ENCODE measurements around the gene CAPN13. TPM values are rescaled to one million over a fixed set of nuclear protein-coding genes. Genes with fewer than 3 reads are reported as not detected.

CAPN13 gene
- total and polyA plus RNA-seq, 2 experiments from 2014 or later, result 0.50 to 0.94 TPM

- no peak overlapping the region for H3K4me2 ChIP-seq
- peaks cover 2% of the 10 kb centered on the region for H3K27me3 Mint-ChIP-seq (ENCODE audit: insufficient read depth, low read depth, poor library complexity)
- no peak for ATAC-seq
- no peaks in the 10 kb centered on the region for H3F3A ChIP-seq (replicated peaks; ENCODE audit: low read depth)
- H2AFZ ChIP-seq, result no peak overlapping the region
- H3K4me1 Mint-ChIP-seq, result peaks cover 3% of the 10 kb centered on the region; the same call in 2 of the 3 replicates
- H3K27me3 ChIP-seq (ENCODE audit: insufficient read depth), result no peaks in the 10 kb centered on the region
- H3K4me3 ChIP-seq, result no peak overlapping the region
- H4K20me1 ChIP-seq (replicated peaks; ENCODE audit: insufficient read depth), result no peaks in the 10 kb centered on the region
- H3K27ac ChIP-seq (ENCODE audit: low read depth), result no peak overlapping the region
- DNase-seq (ENCODE audit: low spot score), result no peak
- no peaks in the 10 kb centered on the region for H3K79me2 ChIP-seq (replicated peaks; ENCODE audit: insufficient read depth)
- no peaks in the 10 kb centered on the region for H3K36me3 ChIP-seq (ENCODE audit: insufficient read depth)
- no peaks in the 10 kb centered on the region for H3K36me3 Mint-ChIP-seq (ENCODE audit: low read depth)
- no peak overlapping the region for H3K27ac Mint-ChIP-seq
- H3K4me1 ChIP-seq (ENCODE audit: insufficient read depth), result no peaks in the 10 kb centered on the region
- H3K9me2 ChIP-seq (ENCODE audit: insufficient read depth), result no peaks in the 10 kb centered on the region
- no peak overlapping the region for H3K4me3 Mint-ChIP-seq
- H3K9me3 Mint-ChIP-seq, result no peaks in the 10 kb centered on the region
- TF ChIP-seq STAT1 (IDR thresholded peaks at IDR 0.05; ENCODE audit: unreplicated experiment), result no peak
- TF ChIP-seq CREB1 (CRISPR knock-in tag; IDR thresholded peaks at IDR 0.05; ENCODE audit: low read depth), result no peak
- TF ChIP-seq EZH2 (IDR thresholded peaks at IDR 0.05; ENCODE audit: low read depth, unreplicated experiment), result no peak
- no peak for TF ChIP-seq ETS1 (IDR thresholded peaks at IDR 0.05)
- TF ChIP-seq EZH2phosphoT487 (IDR thresholded peaks at IDR 0.05; ENCODE audit: unreplicated experiment), result no peak
- no peak for TF ChIP-seq CTCF (conservative IDR thresholded peaks at IDR 0.05; ENCODE audit: low read depth in 2 of 2)
- no peak for TF ChIP-seq POLR2AphosphoS5 (IDR thresholded peaks at IDR 0.05; ENCODE audit: low read depth)
- no peak for TF ChIP-seq REST (IDR thresholded peaks at IDR 0.05; ENCODE audit: unreplicated experiment)
These were observed 122.2 kb downstream of the CAPN13 start for GRCh38 chr2:30684996-30685395.

- DNase-seq (ENCODE audit: low spot score) (no peak), ATAC-seq (no peak)
- no peak overlapping the region for H3K4me3 Mint-ChIP-seq
- no peak overlapping the region for H3K27ac Mint-ChIP-seq
- no peaks in the 10 kb centered on the region for H3K79me2 ChIP-seq (replicated peaks; ENCODE audit: insufficient read depth)
- H3K9me3 Mint-ChIP-seq, result no peaks in the 10 kb centered on the region
- no peaks in the 10 kb centered on the region for H3K36me3 Mint-ChIP-seq (ENCODE audit: low read depth)
- H3F3A ChIP-seq (replicated peaks; ENCODE audit: low read depth), result no peaks in the 10 kb centered on the region
- no peaks in the 10 kb centered on the region for H3K9me2 ChIP-seq (ENCODE audit: insufficient read depth)
- H3K4me2 ChIP-seq, result no peak overlapping the region
- H3K27ac ChIP-seq (ENCODE audit: low read depth), result no peak overlapping the region
- H3K4me3 ChIP-seq, result no peak overlapping the region
- H3K36me3 ChIP-seq (ENCODE audit: insufficient read depth), result no peaks in the 10 kb centered on the region
- H4K20me1 ChIP-seq (replicated peaks; ENCODE audit: insufficient read depth), result no peaks in the 10 kb centered on the region
- no peaks in the 10 kb centered on the region for H3K4me1 ChIP-seq (ENCODE audit: insufficient read depth)
- no peaks in the 10 kb centered on the region for H3K27me3 ChIP-seq (ENCODE audit: insufficient read depth)
- H3K27me3 Mint-ChIP-seq (ENCODE audit: insufficient read depth, low read depth, poor library complexity), result peaks cover 2% of the 10 kb centered on the region
- peaks cover 3% of the 10 kb centered on the region; the same call in 2 of the 3 replicates for H3K4me1 Mint-ChIP-seq
- no peak overlapping the region; the same call in 1 of the 2 replicates for H2AFZ ChIP-seq
- TF ChIP-seq REST (IDR thresholded peaks at IDR 0.05; ENCODE audit: unreplicated experiment) (no peak), EZH2phosphoT487 (IDR thresholded peaks at IDR 0.05; ENCODE audit: unreplicated experiment) (no peak), JUNB (IDR thresholded peaks at IDR 0.05; ENCODE audit: unreplicated experiment) (no peak), CREB1 (CRISPR knock-in tag; IDR thresholded peaks at IDR 0.05; ENCODE audit: low read depth) (no peak), POLR2AphosphoS5 (IDR thresholded peaks at IDR 0.05; ENCODE audit: low read depth) (no peak), ETS1 (IDR thresholded peaks at IDR 0.05) (no peak), CTCF (conservative IDR thresholded peaks at IDR 0.05; ENCODE audit: low read depth in 2 of 2) (no peak)
These were observed 122.7 kb downstream of the CAPN13 start for GRCh38 chr2:30684516-30684915.
